NT2/D1 (cell line): ENCODE measurements around the gene ATXN1.
"Not testable (repeated sequence)": the region's sequence is repeated elsewhere in the genome, so short reads cannot be mapped to it uniquely, and the experiment has no call there.

Source experiments
- DNase-seq: peaks from one replicate; pipeline ENCODE4 v3.0.0-alpha.2; 2011; ENCODE audit warnings: low read depth, low spot score
- H3K27me3 ChIP-seq: 2 replicates; pipeline ENCODE4 v1.6.0; 2011; ENCODE audit warnings: mild to moderate bottlenecking; ENCODE audit not compliant: insufficient read length, insufficient read depth
- H3K36me3 ChIP-seq: 2 replicates; pipeline ENCODE4 v1.6.1; 2011; ENCODE audit warnings: mild to moderate bottlenecking, low read length, mixed read lengths; ENCODE audit not compliant: insufficient read depth, insufficient read length
- H3K4me1 ChIP-seq: 2 replicates; pipeline ENCODE4 v1.5.1; 2011; ENCODE audit not compliant: insufficient read depth, insufficient read length
- H3K4me3 ChIP-seq: 2 replicates; pipeline ENCODE4 v1.5.1; 2011; ENCODE audit warnings: low read depth; ENCODE audit not compliant: insufficient read length
- H3K9ac ChIP-seq: 2 replicates; pipeline ENCODE4 v1.6.0; 2011; ENCODE audit warnings: low read depth; ENCODE audit not compliant: insufficient read length
- H3K9me3 ChIP-seq: 2 replicates; pipeline ENCODE4 v1.5.1; 2011; ENCODE audit warnings: mild to moderate bottlenecking, low read length; ENCODE audit not compliant: insufficient read depth
- SUZ12 ChIP-seq: IDR thresholded peaks from 2 replicates; pipeline ENCODE4 v1.6.1; 2011; ENCODE audit not compliant: insufficient read length, insufficient read depth; ENCODE audit errors: extremely low read depth
- YY1 ChIP-seq: IDR thresholded peaks from 2 replicates; pipeline ENCODE4 v1.6.1; 2011; ENCODE audit not compliant: insufficient read length, insufficient read depth
- ZNF274 ChIP-seq: IDR thresholded peaks from 2 replicates; pipeline ENCODE4 v1.6.1; 2011; ENCODE audit warnings: mild to moderate bottlenecking, low read depth, low read length

ATXN1 gene

DNA sequence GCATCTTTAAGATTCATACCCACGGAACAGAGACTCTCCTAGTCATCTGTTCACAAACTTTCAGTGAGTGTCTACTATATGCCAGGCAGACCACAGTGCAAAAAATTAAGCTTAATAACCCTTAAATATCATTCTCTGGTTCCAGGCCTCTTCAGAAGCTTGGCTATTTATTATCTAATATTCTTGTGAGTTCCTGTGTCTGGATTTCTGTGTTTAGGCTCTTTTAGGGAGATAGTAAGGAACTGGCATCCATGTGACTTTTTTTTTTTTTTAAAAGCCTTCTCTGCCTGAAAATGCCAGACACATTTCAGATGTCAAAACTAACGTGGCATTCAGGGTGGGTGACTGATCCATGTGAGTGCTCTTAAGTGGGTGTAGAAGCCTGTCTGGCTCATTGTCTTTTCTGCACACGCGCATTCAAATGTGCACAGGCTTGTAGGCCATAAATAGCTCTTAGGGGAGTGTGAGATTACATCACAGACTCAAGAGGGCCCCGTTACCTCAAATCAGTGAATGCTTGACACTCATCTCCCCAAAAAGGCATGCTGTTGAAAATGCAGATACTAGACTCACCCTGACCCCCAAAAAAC lies 380.9 kb downstream of the ATXN1 start:
- DNase-seq, result no peak
- Histone ChIP-seq H3K27me3 (no peaks in the 10 kb centered on the region), H3K36me3 (no peaks in the 10 kb centered on the region), H3K4me3 (no peak overlapping the region), H3K9ac (no peak overlapping the region), H3K9me3 (no peaks in the 10 kb centered on the region), H3K4me1 (no peaks in the 10 kb centered on the region)
- TF ChIP-seq SUZ12 (no peak), ZNF274 (no peak), YY1 (no peak)

DNA sequence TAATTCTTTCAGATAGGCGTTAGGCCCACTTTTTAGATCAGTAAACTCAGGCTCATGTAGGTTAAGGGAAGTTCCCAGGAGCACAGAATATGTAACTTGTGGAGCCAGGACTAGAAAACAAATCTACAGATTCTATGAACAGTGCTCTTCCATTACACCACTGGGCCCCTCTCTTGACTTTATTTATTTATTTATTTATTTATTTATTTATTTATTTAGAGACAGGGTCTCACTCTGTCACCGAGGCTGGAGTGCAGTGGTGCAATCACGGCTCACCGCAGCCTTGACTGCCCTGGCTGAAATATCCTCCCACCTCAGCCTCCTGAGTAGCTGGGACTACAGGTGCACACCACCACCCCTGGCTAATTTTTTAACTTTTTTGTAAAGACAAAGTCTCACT lies 382.9 kb downstream of the ATXN1 start:
- DNase-seq, H3K36me3 ChIP-seq, H3K4me1 ChIP-seq, H3K4me3 ChIP-seq, H3K9me3 ChIP-seq, H3K27me3 ChIP-seq, H3K9ac ChIP-seq: not testable (repeated sequence)

DNA sequence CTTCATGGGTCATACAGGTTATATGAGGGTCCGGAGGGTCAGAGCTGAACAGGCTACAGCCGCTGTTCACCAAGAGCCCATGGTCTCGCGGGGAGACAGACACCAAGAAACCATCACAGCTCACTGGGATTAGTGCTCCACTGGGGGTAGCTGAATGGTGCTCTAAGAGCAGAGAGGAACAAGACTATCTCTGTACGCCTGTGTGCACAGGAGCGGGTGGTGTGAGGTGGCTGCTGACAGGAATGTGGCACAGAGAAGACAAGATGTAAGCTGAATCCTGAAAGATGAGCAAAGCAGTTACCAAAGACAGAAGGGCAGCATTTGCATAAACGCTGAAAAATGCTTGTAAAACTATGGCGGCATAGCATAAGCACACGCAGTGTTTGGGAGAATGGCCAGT lies 383.8 kb downstream of the ATXN1 start:
- no peak for TF ChIP-seq YY1
- H3K9ac ChIP-seq, result no peak overlapping the region
- H3K9me3 ChIP-seq, result no peaks in the 10 kb centered on the region
- H3K36me3 ChIP-seq, result no peaks in the 10 kb centered on the region
- no peaks in the 10 kb centered on the region for H3K4me1 ChIP-seq
- no peak for DNase-seq
- H3K4me3 ChIP-seq, result no peak overlapping the region
- no peaks in the 10 kb centered on the region for H3K27me3 ChIP-seq

- Histone ChIP-seq H3K4me1 (no peaks in the 10 kb centered on the region), H3K36me3 (no peaks in the 10 kb centered on the region), H3K4me3 (no peak overlapping the region), H3K27me3 (no peaks in the 10 kb centered on the region), H3K9ac (no peak overlapping the region), H3K9me3 (no peaks in the 10 kb centered on the region)
- no peak for DNase-seq
- no peak for TF ChIP-seq ZNF274
- TF ChIP-seq YY1, result no peak
- TF ChIP-seq SUZ12, result no peak
These were observed 385.4 kb downstream of the ATXN1 start for GRCh38 chr6:16375843-16376242.

DNA sequence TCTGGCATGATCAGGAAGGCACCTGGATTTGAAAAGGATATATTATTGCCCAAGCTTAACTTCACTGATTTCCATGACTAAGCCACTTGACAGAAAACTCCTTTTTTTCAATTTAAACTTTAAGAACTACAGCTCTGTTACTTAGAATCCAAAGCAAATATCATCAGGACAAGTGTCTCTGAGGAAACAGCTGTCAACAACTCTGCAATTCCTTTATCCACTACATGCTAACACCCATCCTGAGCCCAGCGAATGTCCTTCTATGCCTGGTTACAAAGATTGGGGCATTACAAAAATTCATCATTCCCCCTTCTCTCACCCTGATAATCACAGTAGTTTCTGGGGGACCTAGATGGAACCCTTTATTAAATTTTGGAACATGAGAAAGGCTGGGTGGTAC lies 386.1 kb downstream of the ATXN1 start:
- TF ChIP-seq SUZ12, result no peak
- TF ChIP-seq ZNF274, result no peak
- TF ChIP-seq YY1, result no peak
- no peak overlapping the region for H3K4me3 ChIP-seq
- H3K36me3 ChIP-seq, result no peaks in the 10 kb centered on the region
- no peak overlapping the region for H3K9ac ChIP-seq
- no peaks in the 10 kb centered on the region for H3K27me3 ChIP-seq
- DNase-seq, result no peak
- no peaks in the 10 kb centered on the region for H3K9me3 ChIP-seq
- no peaks in the 10 kb centered on the region for H3K4me1 ChIP-seq

- Histone ChIP-seq H3K9me3 (no peaks in the 10 kb centered on the region), H3K4me3 (no peak overlapping the region), H3K36me3 (no peaks in the 10 kb centered on the region), H3K27me3 (no peaks in the 10 kb centered on the region), H3K9ac (no peak overlapping the region), H3K4me1 (no peaks in the 10 kb centered on the region)
- TF ChIP-seq SUZ12, result no peak
- TF ChIP-seq ZNF274, result no peak
- TF ChIP-seq YY1, result no peak
- no peak for DNase-seq
These were observed 386.6 kb downstream of the ATXN1 start for GRCh38 chr6:16374461-16375200.

GRCh38 chr6:16374016-16374415 lies 387.2 kb downstream of the ATXN1 start:
- no peak overlapping the region for H3K9ac ChIP-seq
- H3K4me3 ChIP-seq, result no peak overlapping the region
- no peaks in the 10 kb centered on the region for H3K27me3 ChIP-seq
- TF ChIP-seq SUZ12 (no peak), YY1 (no peak), ZNF274 (no peak)
- no peaks in the 10 kb centered on the region for H3K9me3 ChIP-seq
- DNase-seq, result no peak
- no peaks in the 10 kb centered on the region for H3K36me3 ChIP-seq
- H3K4me1 ChIP-seq, result no peaks in the 10 kb centered on the region
